Adrenal gland (tissue), 12 donors: ENCODE measurements around the gene CHL1. TPM values are rescaled to one million over a fixed set of nuclear protein-coding genes. Genes with fewer than 3 reads are reported as not detected.

Source experiments
- DNase-seq, 7 donors: peaks; one replicate each; pipeline ENCODE4 v3.0.0-alpha.2; 2019 to 2020
- H3K27ac ChIP-seq, 5 donors: fragments of 200-600 bp; sonication (generic) in 4 of 5; 1 replicate in 3 of 5; 2 replicates in 2 of 5; pipeline versions ENCODE4 v1.5.1 to v1.8.0; 2016 to 2020; ENCODE audit warnings: mild to moderate bottlenecking in 1 of 5
- H3K27me3 ChIP-seq: fragments of 200-600 bp; 2 replicates; pipeline ENCODE4 v1.8.0; 2021
- H3K36me3 ChIP-seq, 2 donors: fragments of 200-600 bp; replicated peaks in 1 of 2; 1 replicate in 1 of 2; 2 replicates in 1 of 2; pipeline versions ENCODE4 v1.5.1 to v1.8.0; 2018 to 2022
- H3K4me1 ChIP-seq, 2 donors: fragments of 200-600 bp; replicated peaks in 1 of 2; 1 replicate in 1 of 2; 2 replicates in 1 of 2; pipeline versions ENCODE4 v1.5.1 to v1.8.0; 2018 to 2021
- H3K4me3 ChIP-seq, 4 donors: fragments of 200-600 bp; sonication (generic) in 3 of 4; one replicate each; pipeline ENCODE4 v1.5.1; 2016 to 2018
- H3K9me3 ChIP-seq, 3 donors: fragments of 200-600 bp; sonication (generic) in 1 of 3; replicated peaks in 1 of 3; 1 replicate in 2 of 3; 2 replicates in 1 of 3; pipeline versions ENCODE4 v1.5.1 to v1.8.0; 2016 to 2021
- POLR2A ChIP-seq, 2 donors: fragments of 450-650 bp; IDR thresholded peaks; one replicate each; pipeline ENCODE4 v1.6.1; 2017; ENCODE audit warnings: antibody characterized with exemption in 2 of 2, mild to moderate bottlenecking in 2 of 2, moderate library complexity in 1 of 2
- WGBS, 4 donors: extraction: QIAGEN DNeasy Blood & Tissue Kit in 2 of 4; methylation state at CpG; one replicate each; pipeline versions ENCODE4 v1.1.5 to v1.1.7; 2013 to 2017; 5-methylcytosine and 5-hydroxymethylcytosine counted together
- intact Hi-C, 2 donors: fragments of 100-400 bp; cut with DNase I; formaldehyde crosslinking; loops; one replicate each; pipeline versions ENCODE4 v1.14.1 to v1.15.0; 2022 to 2023
- polyA plus RNA-seq, 3 donors: library from polyadenylated mRNA; stranded (reverse); fragments of 200-250 nt in 2 of 3; fragments of 350-450 nt in 1 of 3; fragmentation: Illumina TruSeq in 1 of 3; extraction: RNeasy Lipid Tissue Mini Kit (QIAGEN cat#74804) in 1 of 3; gene quantifications; one replicate each; pipeline ENCODE4 v1.2.3, GENCODE V29; 2013 to 2014
- total RNA-seq, 9 donors: library from RNA; depleted of rRNA in 4 of 9; stranded (reverse); fragments of >200 nt in 4 of 9; fragments of 120-200 nt in 1 of 9; fragmentation: NEBNext Ultra II Directional in 1 of 9; extraction: Animal tissue kit (Norgen Biotek cat#: 25700) in 1 of 9; gene quantifications; one replicate each; pipeline versions ENCODE4 v1.1.0 to v1.2.4, GENCODE V29; 2013 to 2023
- TF ChIP-seq, protein P1 (sequence below), 6 experiments: fragments of 450-650 bp in 4 of 6; fragments of 200-600 bp in 2 of 6; sonication (generic) in 1 of 6; IDR thresholded peaks; 1 replicate in 5 of 6; 2 replicates in 1 of 6; pipeline versions ENCODE4 v1.5.1 to v1.8.0; 2016 to 2021; ENCODE audit warnings: antibody characterized with exemption in 6 of 6, mild to moderate bottlenecking in 2 of 6, moderate library complexity in 1 of 6
- donor health status: healthy with polysubstance abuse.
- donor health status: Bipolar disorder and iron deficiency.
- donor health status: DM: yes; HTN: yes; CAD: no.
- donor health status: DM: no; HTN: no; CAD: no.
- donor health status: DM: no; HTN: no; CAD: no.
- donor health status: DM: yes; HTN: yes; CAD: no.

The CHL1 gene
- total and polyA plus RNA-seq, 12 donors, result 0.80 to 28.3 (median 7.7) TPM

GRCh38 chr3:385151-385550 is 188.6 kb downstream of the CHL1 start:
- TF ChIP-seq, protein P1, sequence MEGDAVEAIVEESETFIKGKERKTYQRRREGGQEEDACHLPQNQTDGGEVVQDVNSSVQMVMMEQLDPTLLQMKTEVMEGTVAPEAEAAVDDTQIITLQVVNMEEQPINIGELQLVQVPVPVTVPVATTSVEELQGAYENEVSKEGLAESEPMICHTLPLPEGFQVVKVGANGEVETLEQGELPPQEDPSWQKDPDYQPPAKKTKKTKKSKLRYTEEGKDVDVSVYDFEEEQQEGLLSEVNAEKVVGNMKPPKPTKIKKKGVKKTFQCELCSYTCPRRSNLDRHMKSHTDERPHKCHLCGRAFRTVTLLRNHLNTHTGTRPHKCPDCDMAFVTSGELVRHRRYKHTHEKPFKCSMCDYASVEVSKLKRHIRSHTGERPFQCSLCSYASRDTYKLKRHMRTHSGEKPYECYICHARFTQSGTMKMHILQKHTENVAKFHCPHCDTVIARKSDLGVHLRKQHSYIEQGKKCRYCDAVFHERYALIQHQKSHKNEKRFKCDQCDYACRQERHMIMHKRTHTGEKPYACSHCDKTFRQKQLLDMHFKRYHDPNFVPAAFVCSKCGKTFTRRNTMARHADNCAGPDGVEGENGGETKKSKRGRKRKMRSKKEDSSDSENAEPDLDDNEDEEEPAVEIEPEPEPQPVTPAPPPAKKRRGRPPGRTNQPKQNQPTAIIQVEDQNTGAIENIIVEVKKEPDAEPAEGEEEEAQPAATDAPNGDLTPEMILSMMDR (IDR thresholded peaks at IDR 0.05), result no peak
- TF ChIP-seq POLR2A (IDR thresholded peaks at IDR 0.05), result no peak
- no peak for DNase-seq
- Histone ChIP-seq H3K4me1 (no peaks in the 10 kb centered on the region), H3K36me3 (no peaks in the 10 kb centered on the region), H3K27ac (no peak overlapping the region), H3K9me3 (no peaks in the 10 kb centered on the region), H3K4me3 (no peak overlapping the region), H3K27me3 (no peaks in the 10 kb centered on the region)
- intact Hi-C loops, result no loop called here

DNA sequence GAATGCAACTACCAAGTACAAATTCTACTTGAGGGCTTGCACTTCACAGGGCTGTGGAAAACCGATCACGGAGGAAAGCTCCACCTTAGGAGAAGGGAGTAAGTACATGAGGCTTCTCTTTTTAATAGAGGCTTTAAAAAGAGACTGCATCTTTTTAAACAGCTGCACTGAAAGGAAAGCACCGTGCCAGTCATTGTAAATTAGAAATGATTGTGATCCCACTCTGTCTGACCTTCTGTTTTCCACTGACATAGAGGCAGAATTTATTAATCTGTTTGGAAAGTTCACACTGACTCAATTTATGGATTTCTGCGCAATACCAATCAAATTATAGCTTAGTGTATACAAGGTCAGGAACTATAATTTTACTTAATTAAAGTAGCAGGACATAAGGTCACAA is 198.2 kb downstream of the CHL1 start:
- TF ChIP-seq POLR2A (IDR thresholded peaks at IDR 0.05), result no peak
- TF ChIP-seq, protein P1 (IDR thresholded peaks at IDR 0.05), result no peak
- no peaks in the 10 kb centered on the region for H3K9me3 ChIP-seq
- H3K36me3 ChIP-seq, result no peaks in the 10 kb centered on the region
- H3K4me3 ChIP-seq, result no peak overlapping the region
- H3K27ac ChIP-seq, result no peak overlapping the region
- DNase-seq, result no peak
- intact Hi-C loops, result no loop called here
- no peaks in the 10 kb centered on the region for H3K27me3 ChIP-seq
- 24 to 45% (median 38%) methylated on average over 4 of the region's 4 CpGs for WGBS, 4 donors
- no peaks in the 10 kb centered on the region for H3K4me1 ChIP-seq

GRCh38 chr3:396293-396692 is 199.7 kb downstream of the CHL1 start:
- Histone ChIP-seq H3K4me1 (no peaks in the 10 kb centered on the region), H3K27ac (no peak overlapping the region), H3K27me3 (no peaks in the 10 kb centered on the region), H3K4me3 (no peak overlapping the region), H3K9me3 (no peaks in the 10 kb centered on the region), H3K36me3 (no peaks in the 10 kb centered on the region)
- intact Hi-C loops, result no loop called here
- WGBS, 4 donors, result 70 to 85% (median 77%) methylated on average over 3 of the region's 3 CpGs
- TF ChIP-seq, protein P1 (IDR thresholded peaks at IDR 0.05), result no peak
- no peak for TF ChIP-seq POLR2A (IDR thresholded peaks at IDR 0.05)
- DNase-seq, result no peak

DNA sequence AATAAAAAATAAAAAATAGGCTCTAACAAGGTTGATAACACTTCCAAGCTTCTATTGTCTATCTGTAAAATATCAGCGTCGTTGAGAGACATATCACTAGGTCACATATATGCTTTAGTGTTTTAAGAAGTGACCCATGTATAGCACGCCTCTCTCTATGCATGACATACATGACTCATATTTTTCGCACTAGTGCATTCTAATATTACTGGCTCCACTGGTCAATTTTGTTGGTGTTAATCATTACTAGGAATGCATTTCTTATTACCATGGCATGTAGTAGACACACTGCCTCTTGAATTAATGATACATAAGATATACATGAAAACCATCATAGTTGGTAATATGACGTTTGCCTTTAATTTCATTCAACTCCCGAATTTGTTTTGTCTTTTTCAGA is 203.1 kb downstream of the CHL1 start:
- WGBS, 4 donors, result 69 to 82% (median 77%) methylated on average over 6 of the region's 6 CpGs
- H3K4me3 ChIP-seq, result no peak overlapping the region
- TF ChIP-seq, protein P1 (IDR thresholded peaks at IDR 0.05), result no peak
- TF ChIP-seq POLR2A (IDR thresholded peaks at IDR 0.05), result no peak

More for the DNA sequence above, 203.1 kb downstream of the CHL1 start:
- Histone ChIP-seq H3K9me3 (no peaks in the 10 kb centered on the region), H3K36me3 (no peaks in the 10 kb centered on the region), H3K4me1 (no peaks in the 10 kb centered on the region), H3K27me3 (no peaks in the 10 kb centered on the region), H3K27ac (no peak overlapping the region)
- no peak for DNase-seq
- intact Hi-C loops, result no loop called here
